Activated naive CD8-positive, alpha-beta T cell treated with anti-CD3 and anti-CD28 coated beads, Interleukin-2, amount 50 U/mL, for 24 hours (primary cell): ENCODE results near the gene ARMC6.

Source experiments
- ATAC-seq: fragments of 150-1000 bp; cut with Tn5 transposase; one replicate; pipeline ENCODE4 v1.10.0; 2021
- DNase-seq: peaks from one replicate; pipeline ENCODE4 v3.0.0; 2021
- H3K27ac Mint-ChIP-seq: one replicate; pipeline ENCODE4 v1.8.0; 2021; ENCODE audit warnings: mild to moderate bottlenecking, mixed read lengths
- H3K27me3 Mint-ChIP-seq: one replicate; pipeline ENCODE4 v1.8.0; 2021; ENCODE audit warnings: mixed read lengths
- H3K36me3 Mint-ChIP-seq: one replicate; pipeline ENCODE4 v1.8.0; 2021; ENCODE audit warnings: low read depth, mixed read lengths
- H3K4me1 Mint-ChIP-seq: one replicate; pipeline ENCODE4 v1.8.0; 2021; ENCODE audit warnings: mixed read lengths
- H3K4me3 Mint-ChIP-seq: one replicate; pipeline ENCODE4 v1.8.0; 2021; ENCODE audit warnings: mild to moderate bottlenecking, moderate library complexity, mixed read lengths
- H3K9me3 Mint-ChIP-seq: one replicate; pipeline ENCODE4 v1.8.0; 2021; ENCODE audit warnings: mixed read lengths

ARMC6 gene

DNA sequence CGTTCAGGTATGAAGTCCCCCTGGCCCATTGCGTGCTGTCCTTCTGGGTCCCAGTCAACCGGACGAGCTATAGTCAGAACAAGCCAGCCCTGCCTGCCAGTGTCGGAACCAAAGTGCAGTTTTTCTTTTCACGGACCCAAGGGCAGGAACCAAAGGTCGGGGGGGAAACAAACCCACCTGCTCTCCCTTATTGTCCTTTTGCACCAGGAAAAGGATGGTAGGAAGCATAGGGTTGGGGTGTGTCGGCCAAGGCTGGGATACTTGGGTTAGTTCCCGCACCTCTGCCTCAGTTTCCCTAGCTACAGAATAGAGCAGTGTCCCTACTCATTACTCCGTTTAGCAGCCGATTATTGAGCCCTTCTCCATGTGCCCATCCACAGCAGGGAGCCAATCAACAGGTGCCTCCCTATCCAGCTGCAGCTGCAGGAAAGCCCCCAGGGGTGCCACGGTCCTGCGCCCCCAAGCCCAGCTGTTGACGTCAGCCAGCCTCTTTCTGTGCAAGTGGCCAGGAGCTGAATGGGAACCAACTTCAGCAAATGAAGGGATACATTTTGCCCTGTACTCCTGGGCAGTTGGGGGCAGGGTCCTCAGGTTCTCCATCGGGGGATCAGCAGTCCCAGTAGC is 21.0 kb downstream of the ARMC6 start:
- ATAC-seq, result no peak
- Mint-ChIP-seq H3K4me1 (no peaks in the 10 kb centered on the region), H3K4me3 (no peak overlapping the region), H3K27ac (no peak overlapping the region), H3K36me3 (peaks cover 17% of the 10 kb centered on the region), H3K27me3 (no peaks in the 10 kb centered on the region), H3K9me3 (no peaks in the 10 kb centered on the region)
- DNase-seq, result no peak

DNA sequence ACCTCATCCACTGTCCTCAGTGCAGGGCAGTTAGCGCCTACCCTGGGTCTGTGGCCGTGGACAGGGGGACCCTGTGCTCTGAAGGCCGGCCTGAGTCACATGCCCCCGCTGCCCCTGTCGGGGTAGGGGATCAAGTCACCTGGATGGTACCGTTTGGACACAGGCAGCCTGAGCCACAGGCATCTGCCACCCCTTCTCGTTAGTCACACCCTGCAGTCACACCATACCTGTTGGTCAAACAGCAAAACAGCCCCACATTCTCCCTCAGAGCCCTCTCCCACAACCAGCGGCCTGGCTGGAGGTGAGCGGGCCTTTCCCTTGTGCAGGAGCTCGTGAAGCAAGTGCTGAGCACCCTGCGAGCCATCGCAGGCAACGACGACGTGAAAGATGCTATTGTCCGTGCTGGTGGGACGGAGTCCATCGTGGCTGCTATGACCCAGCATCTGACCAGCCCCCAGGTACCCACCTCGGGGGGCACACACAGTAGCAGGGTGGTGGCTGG is 21.6 kb downstream of the ARMC6 start:
- H3K9me3 Mint-ChIP-seq, result no peaks in the 10 kb centered on the region
- H3K36me3 Mint-ChIP-seq, result peaks cover 14% of the 10 kb centered on the region
- DNase-seq, result no peak
- H3K27me3 Mint-ChIP-seq, result no peaks in the 10 kb centered on the region
- no peak for ATAC-seq
- no peaks in the 10 kb centered on the region for H3K4me1 Mint-ChIP-seq
- H3K27ac Mint-ChIP-seq, result no peak overlapping the region
- no peak overlapping the region for H3K4me3 Mint-ChIP-seq

DNA sequence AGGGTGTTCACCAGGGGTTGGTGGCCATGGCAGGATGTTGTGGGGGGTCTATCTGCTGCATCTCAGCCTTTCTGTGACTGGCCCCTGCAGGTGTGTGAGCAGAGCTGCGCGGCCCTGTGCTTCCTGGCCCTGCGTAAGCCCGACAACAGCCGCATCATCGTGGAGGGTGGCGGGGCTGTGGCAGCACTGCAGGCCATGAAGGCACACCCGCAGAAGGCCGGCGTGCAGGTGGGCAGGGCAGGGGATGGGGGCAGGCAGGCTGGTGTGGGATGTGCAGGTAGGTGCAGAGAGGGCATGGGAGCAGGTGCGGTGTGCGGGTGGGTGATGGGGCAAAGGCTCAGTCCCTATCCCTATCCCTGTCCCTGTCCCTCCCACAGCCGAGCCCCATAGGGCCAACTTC is 22.3 kb downstream of the ARMC6 start:
- no peaks in the 10 kb centered on the region for H3K9me3 Mint-ChIP-seq

DNA sequence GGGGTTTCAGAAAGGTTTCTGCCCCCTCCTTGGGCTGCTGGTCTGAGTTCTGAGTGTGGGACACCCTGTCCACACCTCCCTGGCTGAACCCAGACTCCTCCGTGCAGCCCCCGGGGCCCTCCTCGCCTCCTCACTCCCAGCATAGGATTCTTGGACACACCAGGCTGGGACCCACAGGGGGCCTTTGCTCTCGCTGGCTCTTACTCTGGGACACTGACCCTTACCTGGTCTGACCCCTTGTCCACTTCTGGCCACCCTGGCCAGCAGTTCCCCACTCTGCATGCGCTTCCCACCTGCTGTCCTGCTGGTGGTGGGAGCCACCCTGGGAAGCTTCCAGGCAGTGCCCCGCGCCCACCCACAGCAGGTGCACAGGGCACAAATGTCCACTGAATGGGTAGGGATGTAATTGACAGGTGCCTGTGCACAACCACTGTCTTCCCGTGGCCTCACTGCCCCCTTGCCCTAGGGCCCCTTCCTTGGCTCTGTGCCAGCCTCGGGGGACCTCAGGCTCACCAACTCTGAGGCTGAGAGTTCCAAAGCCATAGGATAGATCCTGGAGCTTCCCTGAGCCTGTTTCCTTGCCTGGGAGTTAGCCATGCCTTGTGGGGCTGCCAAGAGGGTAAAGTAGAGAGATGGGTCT is 23.4 kb downstream of the ARMC6 start:
- Mint-ChIP-seq H3K9me3 (no peaks in the 10 kb centered on the region), H3K4me1 (peaks cover 3% of the 10 kb centered on the region), H3K27me3 (no peaks in the 10 kb centered on the region), H3K27ac (no peak overlapping the region), H3K36me3 (peaks cover 6% of the 10 kb centered on the region), H3K4me3 (no peak overlapping the region)
- ATAC-seq (no peak), DNase-seq (no peak)

More for the DNA sequence above, 22.3 kb downstream of the ARMC6 start:
- no peaks in the 10 kb centered on the region for H3K4me1 Mint-ChIP-seq
- H3K27ac Mint-ChIP-seq, result no peak overlapping the region
- no peak for DNase-seq
- ATAC-seq, result no peak
- no peak overlapping the region for H3K4me3 Mint-ChIP-seq
- peaks cover 8% of the 10 kb centered on the region for H3K36me3 Mint-ChIP-seq
- H3K27me3 Mint-ChIP-seq, result no peaks in the 10 kb centered on the region

DNA sequence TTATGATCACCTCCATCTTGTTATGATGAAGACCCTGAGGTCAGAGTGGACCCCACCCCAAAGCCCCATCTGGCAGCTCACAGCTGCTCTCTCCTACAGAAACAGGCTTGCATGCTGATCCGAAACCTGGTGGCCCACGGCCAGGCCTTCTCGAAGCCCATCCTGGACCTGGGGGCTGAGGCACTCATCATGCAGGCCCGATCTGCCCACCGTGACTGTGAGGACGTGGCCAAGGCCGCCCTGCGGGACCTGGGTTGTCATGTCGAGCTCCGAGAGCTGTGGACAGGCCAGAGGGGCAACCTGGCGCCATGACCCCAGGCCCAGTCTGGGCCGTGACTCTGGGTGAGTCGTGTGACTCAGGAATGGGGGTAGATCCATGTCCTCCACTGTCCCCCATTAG is 23.9 kb downstream of the ARMC6 start:
- DNase-seq, result no peak
- H3K27me3 Mint-ChIP-seq, result no peaks in the 10 kb centered on the region
- H3K9me3 Mint-ChIP-seq, result no peaks in the 10 kb centered on the region
- H3K36me3 Mint-ChIP-seq, result peaks cover 6% of the 10 kb centered on the region
- H3K4me3 Mint-ChIP-seq, result no peak overlapping the region
- H3K27ac Mint-ChIP-seq, result no peak overlapping the region
- ATAC-seq, result no peak
- H3K4me1 Mint-ChIP-seq, result peaks cover 8% of the 10 kb centered on the region

DNA sequence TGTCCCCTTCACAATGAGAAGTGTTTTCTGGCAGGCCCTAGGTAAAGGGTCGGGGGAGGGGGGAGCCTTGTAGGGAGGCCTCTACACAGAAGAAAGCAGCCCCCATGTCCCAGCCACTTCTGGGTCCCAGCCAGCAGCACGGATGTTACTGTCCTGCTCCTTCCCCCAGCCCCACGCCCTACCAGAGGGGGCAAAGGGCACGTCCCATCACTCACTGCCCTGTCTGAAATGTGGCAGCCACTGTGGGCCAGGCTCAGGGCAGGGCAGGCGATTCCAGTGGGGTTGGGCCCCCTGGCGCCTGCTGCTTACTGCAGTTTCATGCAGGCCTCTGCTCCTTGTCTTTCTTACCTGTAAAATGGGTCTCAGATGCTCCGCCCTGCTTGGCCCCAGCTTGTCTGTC is 24.3 kb downstream of the ARMC6 start:
- no peak overlapping the region for H3K4me3 Mint-ChIP-seq
- ATAC-seq (no peak), DNase-seq (no peak)
- H3K27ac Mint-ChIP-seq, result no peak overlapping the region
- H3K4me1 Mint-ChIP-seq, result peaks cover 12% of the 10 kb centered on the region
- H3K27me3 Mint-ChIP-seq, result no peaks in the 10 kb centered on the region
- H3K36me3 Mint-ChIP-seq, result peaks cover 7% of the 10 kb centered on the region
- no peaks in the 10 kb centered on the region for H3K9me3 Mint-ChIP-seq

DNA sequence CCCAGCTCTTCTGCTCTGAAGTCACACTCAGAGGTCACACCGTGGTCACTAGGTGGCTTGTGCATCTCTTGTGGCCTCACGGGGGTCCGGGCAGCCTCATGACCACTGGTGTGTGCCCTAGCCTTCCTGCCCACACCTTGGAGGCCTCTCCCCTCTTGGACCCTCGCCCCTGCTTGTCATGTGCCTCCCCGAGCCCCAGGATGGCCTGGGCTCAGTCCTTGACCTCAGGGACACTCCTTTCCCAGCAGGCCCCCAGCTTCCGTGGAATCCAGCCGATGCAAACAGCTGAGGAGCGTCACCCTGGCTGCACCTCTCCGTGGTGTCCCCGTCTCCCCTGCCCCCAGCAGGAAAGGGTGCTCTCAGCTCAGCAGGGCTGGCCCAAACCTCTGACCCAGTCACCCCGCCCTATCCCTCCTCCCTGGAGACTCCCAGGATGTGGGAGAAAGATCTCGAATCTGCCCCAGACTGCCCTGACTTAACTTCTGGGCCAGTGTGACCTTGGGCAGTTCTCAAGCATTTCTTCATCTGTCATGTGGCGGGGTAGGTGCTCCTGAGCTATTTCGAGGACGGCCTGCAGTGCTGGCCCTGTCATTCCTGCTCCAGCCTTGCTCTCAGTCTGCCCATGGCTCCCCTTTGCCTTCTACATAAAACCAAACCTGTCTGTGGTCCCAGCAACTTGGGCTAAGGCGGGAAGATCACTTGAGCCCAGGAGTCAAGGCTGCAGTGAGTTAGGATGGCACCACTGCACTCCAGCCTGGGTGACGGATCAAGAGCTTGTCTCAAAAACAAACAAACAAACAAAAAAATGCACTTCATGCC is 25.8 kb downstream of the ARMC6 start:
- DNase-seq, result no peak
- Mint-ChIP-seq H3K4me3 (no peak overlapping the region), H3K36me3 (peaks cover 5% of the 10 kb centered on the region), H3K4me1 (peaks cover 19% of the 10 kb centered on the region), H3K27ac (no peak overlapping the region), H3K9me3 (no peaks in the 10 kb centered on the region), H3K27me3 (no peaks in the 10 kb centered on the region)
- no peak for ATAC-seq

DNA sequence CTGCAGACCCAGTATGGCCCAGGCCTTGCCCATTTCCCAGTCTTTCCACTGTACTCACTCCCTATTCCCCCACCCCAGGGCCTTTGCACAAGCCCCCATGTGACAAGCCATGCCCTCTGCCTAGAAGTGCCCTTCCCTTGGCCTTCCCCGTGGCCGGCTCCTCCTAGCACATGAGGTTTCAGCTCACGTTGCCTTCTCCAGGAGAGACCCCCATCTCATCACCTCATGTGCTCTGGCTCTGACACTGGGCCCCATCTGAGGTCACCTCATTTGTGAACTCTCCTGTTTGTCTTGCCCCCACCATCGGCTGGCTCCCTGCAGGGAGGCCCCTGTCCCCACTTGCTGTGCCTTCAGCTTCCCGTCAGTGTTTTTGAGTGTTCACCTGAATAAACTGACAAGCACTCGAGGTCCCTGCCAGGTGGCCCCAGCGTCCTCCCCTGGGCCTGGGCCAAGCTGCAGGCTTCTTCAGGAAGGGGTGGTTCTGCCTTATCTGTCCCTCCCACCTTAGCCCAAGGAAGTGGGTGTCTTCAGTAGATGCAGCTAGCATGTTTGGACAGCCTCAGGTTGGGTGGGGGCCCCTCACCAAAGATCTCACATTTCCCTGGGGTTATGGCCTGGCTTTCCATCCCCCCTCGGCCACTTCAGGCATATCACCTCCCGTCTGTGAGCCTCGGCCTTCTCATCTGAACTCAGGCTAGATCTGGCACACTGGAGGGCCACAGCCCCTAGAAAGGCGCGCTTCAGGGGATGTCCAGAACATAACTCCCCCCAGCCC is 26.6 kb downstream of the ARMC6 start:
- Mint-ChIP-seq H3K27ac (no peak overlapping the region), H3K4me3 (no peak overlapping the region), H3K27me3 (no peaks in the 10 kb centered on the region), H3K4me1 (peaks cover 26% of the 10 kb centered on the region), H3K36me3 (peaks cover 4% of the 10 kb centered on the region), H3K9me3 (no peaks in the 10 kb centered on the region)
- DNase-seq (no peak), ATAC-seq (no peak)

DNA sequence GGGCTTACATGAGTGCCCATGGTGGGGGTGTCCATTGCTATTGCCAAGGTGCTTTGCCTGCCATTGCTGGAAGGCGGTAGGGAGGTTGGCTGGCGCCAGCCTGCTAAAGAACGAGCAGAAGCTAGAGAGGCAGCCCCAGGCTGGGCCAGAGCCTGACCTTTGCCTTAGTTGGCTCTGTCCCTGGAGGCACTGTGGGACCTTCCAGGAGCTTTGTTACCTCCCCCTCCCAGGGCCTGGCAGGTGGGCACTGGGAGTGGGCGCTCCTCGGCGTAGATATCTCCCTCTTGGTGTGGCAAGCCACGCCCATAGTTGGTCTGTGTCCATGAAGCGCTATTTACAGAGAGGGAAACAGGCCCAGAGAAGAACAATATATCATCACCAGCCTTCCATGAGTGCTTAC is 28.1 kb downstream of the ARMC6 start:
- no peaks in the 10 kb centered on the region for H3K27me3 Mint-ChIP-seq
- DNase-seq (no peak), ATAC-seq (no peak)
- H3K36me3 Mint-ChIP-seq, result peaks cover 2% of the 10 kb centered on the region
- no peak overlapping the region for H3K4me3 Mint-ChIP-seq
- no peaks in the 10 kb centered on the region for H3K9me3 Mint-ChIP-seq
- peaks cover 33% of the 10 kb centered on the region for H3K4me1 Mint-ChIP-seq
- no peak overlapping the region for H3K27ac Mint-ChIP-seq

DNA sequence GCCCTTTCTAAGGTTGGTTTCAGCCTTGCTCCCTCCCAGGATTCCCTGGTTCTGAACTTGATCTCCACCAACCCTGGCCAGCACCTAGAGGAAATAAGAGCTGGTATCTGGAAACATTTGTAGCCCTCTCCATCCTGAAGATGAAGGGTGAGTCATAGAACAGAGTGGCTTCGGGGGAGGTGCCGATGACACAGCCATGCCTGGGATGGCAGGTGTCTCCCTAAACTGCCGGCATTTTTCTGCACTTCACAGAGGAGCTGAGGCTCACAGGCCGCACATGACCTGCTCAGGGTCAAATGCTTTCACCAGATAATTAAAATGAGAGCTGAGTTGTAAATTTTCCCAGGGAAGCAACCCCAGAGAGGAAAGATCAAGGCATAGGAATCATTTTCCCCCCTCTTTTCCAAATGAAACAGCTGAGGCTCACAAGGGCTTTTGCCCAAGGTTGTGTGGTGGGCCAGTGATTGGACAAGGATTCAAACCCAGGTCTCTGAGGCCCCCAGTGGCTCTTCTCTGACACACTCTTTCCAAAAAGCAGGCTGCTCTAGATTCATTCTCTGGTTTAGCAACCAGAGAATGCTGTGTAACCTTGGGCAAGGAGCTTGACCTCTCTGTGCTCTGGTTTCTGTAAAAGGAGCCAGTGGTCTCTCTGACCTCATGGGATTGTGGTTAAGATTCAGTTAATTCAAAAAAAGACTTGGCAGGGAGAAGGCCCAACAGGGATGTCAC is 29.2 kb downstream of the ARMC6 start:
- H3K4me3 Mint-ChIP-seq, result peak overlapping the region; percentile 78
- no peaks in the 10 kb centered on the region for H3K9me3 Mint-ChIP-seq
- DNase-seq (peak; percentile 38), ATAC-seq (no peak)
- H3K27ac Mint-ChIP-seq, result peak overlapping the region; percentile 93
- peaks cover 42% of the 10 kb centered on the region for H3K4me1 Mint-ChIP-seq
- H3K27me3 Mint-ChIP-seq, result no peaks in the 10 kb centered on the region
- peaks cover 2% of the 10 kb centered on the region for H3K36me3 Mint-ChIP-seq

DNA sequence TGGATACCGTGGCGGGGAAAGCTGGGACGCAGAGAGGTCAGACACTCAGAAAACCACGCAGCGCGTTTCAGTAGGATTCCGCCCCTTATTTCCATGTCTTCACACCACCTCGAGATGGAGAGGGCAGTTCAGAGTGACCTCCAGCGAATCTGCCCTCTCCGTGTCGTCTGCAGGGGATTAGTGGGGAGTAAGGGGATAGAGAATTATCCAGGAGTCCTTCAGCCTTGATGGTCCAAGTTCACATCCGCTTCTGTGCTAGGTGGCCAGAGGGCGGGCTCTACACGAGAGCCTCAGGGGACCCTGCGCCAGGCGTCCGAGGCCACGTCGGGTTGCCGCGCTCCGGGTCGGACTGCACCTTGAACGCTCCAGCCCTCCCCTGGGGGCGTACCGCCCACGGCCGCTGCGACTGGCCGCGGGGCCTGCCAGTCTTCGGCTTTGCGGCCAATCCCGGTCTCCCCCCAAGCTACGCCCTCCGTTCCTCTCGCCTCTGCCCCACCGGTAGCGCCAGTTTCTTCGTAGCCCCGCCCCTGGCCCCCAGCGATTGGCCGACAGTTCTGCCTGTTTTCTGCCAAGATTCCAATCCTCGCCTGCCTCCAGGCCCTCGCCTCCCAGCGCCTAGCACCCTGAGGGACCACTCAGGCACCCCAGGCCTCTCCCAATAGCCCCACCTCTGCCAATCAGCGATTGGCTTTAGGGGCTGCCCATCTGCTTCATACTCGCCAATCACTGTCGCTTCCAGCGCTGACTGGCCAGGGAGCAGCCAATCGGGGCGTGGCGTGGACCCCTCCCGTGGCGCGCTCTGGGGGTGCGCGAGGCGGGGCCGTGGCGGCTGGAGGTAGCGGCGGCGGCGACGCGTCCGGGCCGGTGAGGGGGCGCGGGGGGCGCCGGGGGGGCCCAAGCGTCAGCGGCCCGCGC is 30.0 kb downstream of the ARMC6 start, which contains the start of gene SLC25A42:
SLC25A42 (plus strand) TSS at position 812 of the 915 bp plus-strand sequence. CDS start 32,131 bp downstream, outside the sequence.
- peak within 1 kb of the TSS; percentile 93 for H3K27ac Mint-ChIP-seq
- peaks cover 2% of the 10 kb centered on the region for H3K36me3 Mint-ChIP-seq
- H3K27me3 Mint-ChIP-seq, result no peaks in the 10 kb centered on the region
- peak within 1 kb of the TSS; percentile 78 for H3K4me3 Mint-ChIP-seq
- no peaks in the 10 kb centered on the region for H3K9me3 Mint-ChIP-seq
- DNase-seq (peak; percentile 98), ATAC-seq (peak; percentile 97)
- peaks cover 45% of the 10 kb centered on the region for H3K4me1 Mint-ChIP-seq

DNA sequence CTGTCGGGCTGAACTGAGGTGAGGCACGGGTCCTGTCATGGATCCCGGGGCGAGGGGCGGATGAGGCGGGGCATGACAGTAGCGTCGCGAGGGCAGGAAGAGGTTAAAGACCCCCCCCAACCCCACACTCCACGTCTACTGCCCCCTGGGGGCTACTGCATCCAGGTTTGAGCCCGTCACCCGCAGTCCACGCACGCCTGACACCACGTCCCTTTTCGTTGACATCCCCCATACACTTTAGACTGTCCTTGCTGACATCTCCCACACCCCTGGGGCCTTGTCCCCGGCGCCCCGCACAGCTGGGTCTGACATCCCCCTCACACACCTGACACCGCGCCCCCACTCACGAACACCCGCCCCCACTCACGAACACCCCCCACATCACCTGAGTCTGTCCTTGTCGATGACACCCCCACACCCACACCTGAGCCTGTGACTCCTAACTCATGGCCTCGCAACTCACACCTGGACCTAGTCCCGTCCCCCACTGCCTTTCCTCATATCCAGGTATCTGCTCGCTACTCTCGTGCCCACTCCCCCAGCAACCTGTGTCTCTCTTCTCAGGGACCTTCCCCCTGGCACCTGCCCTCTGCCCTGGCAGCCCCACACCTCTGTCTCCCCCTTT is 30.8 kb downstream of the ARMC6 start:
- DNase-seq (no peak), ATAC-seq (no peak)
- no peaks in the 10 kb centered on the region for H3K9me3 Mint-ChIP-seq
- no peaks in the 10 kb centered on the region for H3K27me3 Mint-ChIP-seq
- peak overlapping the region; percentile 64 for H3K27ac Mint-ChIP-seq
- peaks cover 2% of the 10 kb centered on the region for H3K36me3 Mint-ChIP-seq
- peak overlapping the region; percentile 78 for H3K4me3 Mint-ChIP-seq
- peaks cover 47% of the 10 kb centered on the region for H3K4me1 Mint-ChIP-seq
